Breast epithelium (tissue), 4 donors: ENCODE results near the gene ACSL3. TPM values are rescaled to one million over a fixed set of nuclear protein-coding genes. Genes with fewer than 3 reads are reported as not detected.

Source experiments
- DNase-seq, 2 donors: peaks; one replicate each; pipeline ENCODE4 v3.0.0-alpha.2; 2019; ENCODE audit warnings: low spot score in 2 of 2
- H3K27ac ChIP-seq, 2 donors: fragments of 200-600 bp; sonication (generic) in 1 of 2; one replicate each; pipeline ENCODE4 v1.5.1; 2016 to 2019; ENCODE audit warnings: mild to moderate bottlenecking in 1 of 2
- H3K27me3 ChIP-seq, 2 donors: fragments of 200-600 bp; sonication (generic) in 1 of 2; one replicate each; pipeline versions ENCODE4 v1.5.1 to v1.6.0; 2017 to 2019; ENCODE audit warnings: control low read depth in 1 of 2, mild to moderate bottlenecking in 1 of 2
- H3K36me3 ChIP-seq: fragments of 200-600 bp; one replicate; pipeline ENCODE4 v1.5.1; 2019
- H3K4me1 ChIP-seq, 2 donors: fragments of 200-600 bp; sonication (generic); one replicate each; pipeline ENCODE4 v1.5.1; 2016 to 2019; ENCODE audit warnings: control low read depth in 1 of 2
- H3K4me3 ChIP-seq, 3 donors: fragments of 200-600 bp; sonication (generic); 1 replicate in 2 of 3; 2 replicates in 1 of 3; pipeline ENCODE4 v1.5.1; 2016 to 2019; ENCODE audit warnings: mild to moderate bottlenecking in 3 of 3, moderate library complexity in 2 of 3
- H3K9me3 ChIP-seq, 2 donors: fragments of 200-600 bp; sonication (generic) in 1 of 2; one replicate each; pipeline ENCODE4 v1.5.1; 2016 to 2019; ENCODE audit warnings: control low read depth in 1 of 2
- POLR2A ChIP-seq: fragments of 450-650 bp; IDR thresholded peaks from one replicate; pipeline ENCODE4 v1.6.1; 2016; ENCODE audit warnings: antibody characterized with exemption, mild to moderate bottlenecking, moderate library complexity
- POLR2AphosphoS5 ChIP-seq, 3 donors: sonication (generic); formaldehyde crosslinking; IDR thresholded peaks; one replicate each; pipeline ENCODE4 v1.6.1; 2017; ENCODE audit warnings: antibody characterized with exemption in 3 of 3
- intact Hi-C: fragments of 100-400 bp; cut with DNase I; formaldehyde crosslinking; loops from one replicate; pipeline ENCODE4 v1.15.1; 2023; ENCODE audit warnings: low total_unique reads
- total RNA-seq, 3 donors: library from RNA; depleted of rRNA; stranded (reverse); fragments of >200 nt; gene quantifications; one replicate each; pipeline ENCODE4 v1.1.0, GENCODE V29; 2016
- TF ChIP-seq, protein P1 (sequence below), 3 donors: fragments of 450-650 bp; IDR thresholded peaks; one replicate each; pipeline ENCODE4 v1.5.1; 2016 to 2017; ENCODE audit warnings: antibody characterized with exemption in 3 of 3, mild to moderate bottlenecking in 3 of 3, moderate library complexity in 3 of 3

ACSL3 gene
- total RNA-seq: 100 to 1,000 TPM in 1 of 3 donors, 10 to 100 TPM in 2; 50.9 to 115 (median 74.4) TPM

GRCh38 chr2:222860740-222861410 is at the start of gene ACSL3:
Gene ACSL3 (plus strand): TSS chr2:222861036. CDS start chr2:222908773, 47,737 bp downstream.
- Histone ChIP-seq H3K4me3 (peak within 1 kb of the TSS; percentile 81 to 94 (median 90)), H3K27me3 (no peaks in the 10 kb centered on the region), H3K4me1 (peaks cover 0 to 14% of the 10 kb centered on the region in 2 donors), H3K27ac (peak within 1 kb of the TSS; percentile 94), H3K9me3 (no peaks in the 10 kb centered on the region), H3K36me3 (no peaks in the 10 kb centered on the region)
- peak; percentile 95 for DNase-seq
- intact Hi-C loops: no loop called here
- TF ChIP-seq POLR2AphosphoS5 (IDR thresholded peaks at IDR 0.05) (peak; percentile 97), POLR2A (peak; percentile 91)
- TF ChIP-seq, protein P1, sequence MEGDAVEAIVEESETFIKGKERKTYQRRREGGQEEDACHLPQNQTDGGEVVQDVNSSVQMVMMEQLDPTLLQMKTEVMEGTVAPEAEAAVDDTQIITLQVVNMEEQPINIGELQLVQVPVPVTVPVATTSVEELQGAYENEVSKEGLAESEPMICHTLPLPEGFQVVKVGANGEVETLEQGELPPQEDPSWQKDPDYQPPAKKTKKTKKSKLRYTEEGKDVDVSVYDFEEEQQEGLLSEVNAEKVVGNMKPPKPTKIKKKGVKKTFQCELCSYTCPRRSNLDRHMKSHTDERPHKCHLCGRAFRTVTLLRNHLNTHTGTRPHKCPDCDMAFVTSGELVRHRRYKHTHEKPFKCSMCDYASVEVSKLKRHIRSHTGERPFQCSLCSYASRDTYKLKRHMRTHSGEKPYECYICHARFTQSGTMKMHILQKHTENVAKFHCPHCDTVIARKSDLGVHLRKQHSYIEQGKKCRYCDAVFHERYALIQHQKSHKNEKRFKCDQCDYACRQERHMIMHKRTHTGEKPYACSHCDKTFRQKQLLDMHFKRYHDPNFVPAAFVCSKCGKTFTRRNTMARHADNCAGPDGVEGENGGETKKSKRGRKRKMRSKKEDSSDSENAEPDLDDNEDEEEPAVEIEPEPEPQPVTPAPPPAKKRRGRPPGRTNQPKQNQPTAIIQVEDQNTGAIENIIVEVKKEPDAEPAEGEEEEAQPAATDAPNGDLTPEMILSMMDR (IDR thresholded peaks at IDR 0.05): peak in 1 of 3 donors; percentile 29

GRCh38 chr2:222811828-222812227 is 49.0 kb upstream of the ACSL3 start:
- Histone ChIP-seq H3K4me1 (no peaks in the 10 kb centered on the region), H3K9me3 (no peaks in the 10 kb centered on the region), H3K27ac (no peak overlapping the region), H3K36me3 (no peaks in the 10 kb centered on the region), H3K27me3 (no peaks in the 10 kb centered on the region), H3K4me3 (no peak overlapping the region)
- DNase-seq: no peak
- TF ChIP-seq POLR2A (no peak), POLR2AphosphoS5 (IDR thresholded peaks at IDR 0.05) (no peak)
- TF ChIP-seq, protein P1 (IDR thresholded peaks at IDR 0.05): no peak
- intact Hi-C loops: no loop called here

DNA sequence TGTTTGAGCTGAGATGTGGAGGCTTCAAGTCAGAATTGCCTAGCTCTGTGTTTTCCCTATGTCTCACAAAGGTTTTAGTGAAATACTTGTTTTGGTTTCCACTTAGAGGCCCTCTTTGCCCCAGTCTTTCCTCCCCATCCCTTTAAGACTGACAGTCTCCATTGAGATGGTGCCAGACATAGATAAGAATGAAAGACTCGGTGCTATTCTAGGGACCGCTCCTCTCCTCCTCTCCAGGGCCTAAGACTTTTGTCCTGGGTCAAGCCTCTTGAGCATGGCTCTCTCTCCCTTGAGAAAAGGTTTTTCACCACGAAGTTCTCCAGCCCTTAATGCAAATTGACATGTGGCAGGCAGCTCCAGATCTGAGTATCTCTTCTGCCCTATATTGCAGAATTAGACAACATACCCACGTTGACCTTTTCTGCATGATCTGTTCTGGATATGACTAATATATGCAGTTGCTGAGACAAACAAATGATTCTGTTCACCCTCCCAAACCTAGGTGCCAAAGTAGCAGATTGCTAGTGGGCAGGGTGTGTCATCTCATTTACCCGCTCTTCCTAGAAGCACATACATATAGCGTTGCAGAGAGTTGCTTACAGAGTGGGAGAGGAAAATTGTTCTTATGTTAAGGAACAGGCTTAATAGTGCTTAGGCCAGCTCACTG is 47.5 kb upstream of the ACSL3 start:
- intact Hi-C loops: no loop called here
- TF ChIP-seq POLR2A (no peak), POLR2AphosphoS5 (IDR thresholded peaks at IDR 0.05) (no peak)
- TF ChIP-seq, protein P1 (IDR thresholded peaks at IDR 0.05): no peak
- H3K9me3 ChIP-seq: no peaks in the 10 kb centered on the region
- H3K4me3 ChIP-seq: no peak overlapping the region
- H3K36me3 ChIP-seq: no peaks in the 10 kb centered on the region
- H3K4me1 ChIP-seq: no peaks in the 10 kb centered on the region
- no peak for DNase-seq
- no peak overlapping the region for H3K27ac ChIP-seq
- no peaks in the 10 kb centered on the region for H3K27me3 ChIP-seq

DNA sequence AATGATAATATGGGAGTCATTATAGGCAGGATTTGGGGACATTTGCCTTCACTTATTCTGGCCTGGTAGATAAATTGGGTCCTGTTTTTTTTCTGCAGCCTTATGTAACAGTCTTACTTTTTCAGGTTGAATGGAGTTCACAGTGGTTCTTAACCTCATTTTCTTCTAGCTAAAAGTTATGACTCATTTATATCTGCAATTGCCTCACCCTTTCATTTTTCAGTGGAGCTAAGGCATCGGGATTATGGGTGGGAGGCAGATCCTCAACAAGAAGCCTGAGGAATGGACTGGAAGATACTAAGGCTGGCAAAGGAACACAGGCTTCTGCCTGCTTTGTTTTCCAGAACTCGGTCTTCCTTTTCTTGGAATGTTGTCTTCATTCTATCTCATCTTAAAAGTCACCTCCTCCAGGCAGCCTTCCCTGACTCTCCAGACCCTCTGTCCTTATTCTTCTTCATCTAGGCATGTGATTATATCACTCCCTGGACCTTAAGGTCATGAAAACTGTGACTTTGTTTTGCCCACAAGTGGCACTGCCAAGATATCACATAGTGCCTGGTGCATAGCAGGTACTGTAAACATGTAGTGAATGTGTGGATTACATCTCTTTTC is 41.0 kb upstream of the ACSL3 start:
- no peaks in the 10 kb centered on the region for H3K9me3 ChIP-seq
- intact Hi-C loops: no loop called here
- no peak for TF ChIP-seq POLR2A
- TF ChIP-seq POLR2AphosphoS5 (IDR thresholded peaks at IDR 0.05): no peak
- TF ChIP-seq, protein P1 (IDR thresholded peaks at IDR 0.05): no peak
- no peaks in the 10 kb centered on the region for H3K27me3 ChIP-seq
- H3K4me1 ChIP-seq: no peaks in the 10 kb centered on the region
- no peak overlapping the region for H3K4me3 ChIP-seq
- H3K27ac ChIP-seq: no peak overlapping the region
- H3K36me3 ChIP-seq: no peaks in the 10 kb centered on the region
- no peak for DNase-seq
